Measurements from ENCODE around the gene CDON. TPM values are rescaled to one million over a fixed set of nuclear protein-coding genes. Genes with fewer than 3 reads are reported as not detected.

CDON gene
- total RNA-seq, 1 donor from 2014 or later: 25.8 TPM

GRCh38 chr11:125944350-125945010 lies 118.2 kb downstream of the CDON start:
- DNase-seq (ENCODE audit: low spot score): no peak

- DNase-seq (ENCODE audit: low spot score): no peak
Measured at GRCh38 chr11:125943661-125944349, 118.9 kb downstream of the CDON start.

GRCh38 chr11:125942771-125943428 lies 119.8 kb downstream of the CDON start:
- DNase-seq (ENCODE audit: low spot score): no peak

- DNase-seq (ENCODE audit: low spot score): peak; percentile 34
Measured at GRCh38 chr11:125941619-125942611, 120.8 kb downstream of the CDON start.

- no peak for DNase-seq (ENCODE audit: low spot score)
Measured at GRCh38 chr11:125941267-125941618, 121.4 kb downstream of the CDON start.

GRCh38 chr11:125940145-125940544 lies 122.5 kb downstream of the CDON start:
- no peak for DNase-seq (ENCODE audit: low spot score)

GRCh38 chr11:125939081-125939521 lies 123.6 kb downstream of the CDON start:
- DNase-seq (ENCODE audit: low spot score): no peak

- DNase-seq (ENCODE audit: low spot score): no peak
Measured at GRCh38 chr11:125938418-125938817, 124.2 kb downstream of the CDON start.

- no peak for DNase-seq (ENCODE audit: low spot score)
Measured at GRCh38 chr11:125935618-125936199, 127.0 kb downstream of the CDON start.

- DNase-seq (ENCODE audit: low spot score): no peak
Measured at GRCh38 chr11:125935056-125935455, 127.6 kb downstream of the CDON start.

GRCh38 chr11:125934473-125934872 lies 128.2 kb downstream of the CDON start:
- DNase-seq (ENCODE audit: low spot score): no peak

GRCh38 chr11:125933030-125933813 lies 129.4 kb downstream of the CDON start:
- DNase-seq (ENCODE audit: low spot score): no peak

- no peak for DNase-seq (ENCODE audit: low spot score)
Measured at GRCh38 chr11:125932301-125932700, 130.4 kb downstream of the CDON start.

- DNase-seq (ENCODE audit: low spot score): no peak
Measured at GRCh38 chr11:125931668-125932067, 131.0 kb downstream of the CDON start.

GRCh38 chr11:125931116-125931515 lies 131.6 kb downstream of the CDON start:
- DNase-seq (ENCODE audit: low spot score): no peak

GRCh38 chr11:125930076-125930450 lies 132.6 kb downstream of the CDON start:
- no peak for DNase-seq (ENCODE audit: low spot score)

- DNase-seq (ENCODE audit: low spot score): no peak
Measured at GRCh38 chr11:125929445-125930075, 133.1 kb downstream of the CDON start.

- no peak for DNase-seq (ENCODE audit: low spot score)
Measured at GRCh38 chr11:125926682-125927081, 136.0 kb downstream of the CDON start.

GRCh38 chr11:125925804-125926203 lies 136.9 kb downstream of the CDON start:
- DNase-seq (ENCODE audit: low spot score): no peak

GRCh38 chr11:125925247-125925740 lies 137.4 kb downstream of the CDON start:
- DNase-seq (ENCODE audit: low spot score): peak; percentile 42
